Measurements from ENCODE around the gene OR10V1. TPM values are rescaled to one million over a fixed set of nuclear protein-coding genes. Genes with fewer than 3 reads are reported as not detected.

Gene OR10V1
- total RNA-seq, 1 experiment from 2014 or later, result not detected

DNA sequence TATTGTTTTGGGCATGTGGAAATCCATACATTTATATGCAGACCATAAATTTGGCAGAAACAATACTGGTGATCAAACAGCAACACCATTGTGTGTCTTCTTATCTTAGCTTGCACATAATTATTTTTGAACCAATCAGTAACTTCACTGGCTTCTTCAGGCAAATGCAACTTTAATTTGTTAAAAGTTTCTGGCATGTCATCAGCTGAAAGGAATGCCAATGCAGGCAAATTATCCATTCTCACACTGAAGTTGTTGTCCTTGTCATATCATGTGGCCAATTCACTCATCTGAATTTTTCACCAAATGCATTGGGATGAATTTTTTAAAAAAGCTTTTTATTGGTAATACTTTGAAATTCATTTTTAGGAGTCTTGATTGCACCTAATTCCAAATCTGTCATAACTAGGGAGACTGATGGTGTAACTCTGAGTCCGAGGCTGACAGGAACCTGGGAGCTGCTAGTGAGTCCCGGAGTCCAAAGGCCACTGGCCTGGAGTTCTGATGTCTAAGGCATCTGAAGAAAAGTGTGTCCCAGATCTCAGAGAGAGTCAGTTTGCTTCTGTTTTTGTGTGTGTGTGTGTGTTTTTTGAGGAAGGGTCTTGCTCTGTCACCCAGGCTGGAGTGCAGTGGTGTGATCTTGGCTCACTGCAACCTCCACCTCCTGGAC lies 17.4 kb upstream of the OR10V1 start:
- no peak overlapping the region for H3K4me2 ChIP-seq (ENCODE audit: low read length)
- H3K4me3 ChIP-seq (ENCODE audit: low read length), result no peak overlapping the region
- ATAC-seq, result no peak
- no peaks in the 10 kb centered on the region for H3K9me3 ChIP-seq (ENCODE audit: low read length)
- H3F3A ChIP-seq (ENCODE audit: low read length, unreplicated experiment), result no peaks in the 10 kb centered on the region
- intact Hi-C loops (cut with micrococcal nuclease), result no loop called here
- no peaks in the 10 kb centered on the region for H3K27me3 ChIP-seq (ENCODE audit: low read length)
- no peak for DNase-seq
- no peak overlapping the region for H3K27ac ChIP-seq (ENCODE audit: low read length)
- H3K4me1 ChIP-seq (ENCODE audit: insufficient read depth, low read length), result no peaks in the 10 kb centered on the region
- CTCF ChIA-PET, result no interaction called here
- POLR2A ChIA-PET (ENCODE audit: unreplicated experiment), result interaction anchor here (0.6 kb wide), 1 partner anchor 70 kb away, joined by 3 read pairs; no protein-coding TSS in a partner anchor
- H3K79me2 ChIP-seq (ENCODE audit: low read length), result no peaks in the 10 kb centered on the region
- BruUV-seq (replicated peaks), result no TSS peak
- TF ChIP-seq, protein P1, sequence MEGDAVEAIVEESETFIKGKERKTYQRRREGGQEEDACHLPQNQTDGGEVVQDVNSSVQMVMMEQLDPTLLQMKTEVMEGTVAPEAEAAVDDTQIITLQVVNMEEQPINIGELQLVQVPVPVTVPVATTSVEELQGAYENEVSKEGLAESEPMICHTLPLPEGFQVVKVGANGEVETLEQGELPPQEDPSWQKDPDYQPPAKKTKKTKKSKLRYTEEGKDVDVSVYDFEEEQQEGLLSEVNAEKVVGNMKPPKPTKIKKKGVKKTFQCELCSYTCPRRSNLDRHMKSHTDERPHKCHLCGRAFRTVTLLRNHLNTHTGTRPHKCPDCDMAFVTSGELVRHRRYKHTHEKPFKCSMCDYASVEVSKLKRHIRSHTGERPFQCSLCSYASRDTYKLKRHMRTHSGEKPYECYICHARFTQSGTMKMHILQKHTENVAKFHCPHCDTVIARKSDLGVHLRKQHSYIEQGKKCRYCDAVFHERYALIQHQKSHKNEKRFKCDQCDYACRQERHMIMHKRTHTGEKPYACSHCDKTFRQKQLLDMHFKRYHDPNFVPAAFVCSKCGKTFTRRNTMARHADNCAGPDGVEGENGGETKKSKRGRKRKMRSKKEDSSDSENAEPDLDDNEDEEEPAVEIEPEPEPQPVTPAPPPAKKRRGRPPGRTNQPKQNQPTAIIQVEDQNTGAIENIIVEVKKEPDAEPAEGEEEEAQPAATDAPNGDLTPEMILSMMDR (conservative IDR thresholded peaks at IDR 0.05; ENCODE audit: low read depth, low read length), result no peak
- TF ChIP-seq EZH2phosphoT487 (IDR thresholded peaks at IDR 0.05; ENCODE audit: borderline replicate concordance, low read length) (no peak), EZH2 (IDR thresholded peaks at IDR 0.05; ENCODE audit: low read length, unreplicated experiment) (no peak)
- no peak overlapping the region for H3K9ac ChIP-seq (ENCODE audit: low read length)
- H2AFZ ChIP-seq (ENCODE audit: low read length), result no peak overlapping the region
- no peaks in the 10 kb centered on the region for H3K9me2 ChIP-seq (replicated peaks; ENCODE audit: low read length)
- H3K36me3 ChIP-seq (ENCODE audit: low read depth, low read length), result no peaks in the 10 kb centered on the region
- H4K20me1 ChIP-seq (ENCODE audit: low read length), result no peaks in the 10 kb centered on the region

DNA sequence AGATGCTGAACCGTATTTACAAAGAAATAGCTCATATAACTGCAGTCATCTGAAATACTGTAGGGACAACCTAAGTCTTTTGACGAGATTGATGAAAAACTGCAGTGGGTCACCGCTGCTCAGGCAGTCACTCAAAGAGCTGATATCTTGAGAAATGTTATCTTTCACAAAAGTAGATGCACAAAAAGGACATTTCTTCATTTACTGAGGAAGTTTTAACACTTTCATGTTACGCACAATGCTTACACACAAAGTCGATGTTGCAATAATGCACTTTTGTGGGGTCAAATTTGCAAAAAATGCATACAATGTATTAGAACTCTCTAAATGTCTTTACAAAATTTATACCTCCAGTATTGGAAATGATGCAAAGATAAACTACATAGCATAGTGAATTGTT lies 16.2 kb upstream of the OR10V1 start:
- Histone ChIP-seq H4K20me1 (ENCODE audit: low read length) (no peaks in the 10 kb centered on the region), H3K4me1 (ENCODE audit: insufficient read depth, low read length) (no peaks in the 10 kb centered on the region), H3K9me2 (replicated peaks; ENCODE audit: low read length) (no peaks in the 10 kb centered on the region), H3K79me2 (ENCODE audit: low read length) (no peaks in the 10 kb centered on the region), H3F3A (ENCODE audit: low read length, unreplicated experiment) (no peaks in the 10 kb centered on the region), H3K4me3 (ENCODE audit: low read length) (no peak overlapping the region), H3K4me2 (ENCODE audit: low read length) (no peak overlapping the region), H2AFZ (ENCODE audit: low read length) (no peak overlapping the region), H3K9ac (ENCODE audit: low read length) (no peak overlapping the region), H3K27ac (ENCODE audit: low read length) (no peak overlapping the region), H3K9me3 (ENCODE audit: low read length) (no peaks in the 10 kb centered on the region), H3K27me3 (ENCODE audit: low read length) (no peaks in the 10 kb centered on the region), H3K36me3 (ENCODE audit: low read depth, low read length) (no peaks in the 10 kb centered on the region)
- ATAC-seq (no peak), DNase-seq (no peak)
- ChIA-PET CTCF (no interaction called here), POLR2A (ENCODE audit: unreplicated experiment) (no interaction called here)
- TF ChIP-seq, protein P1 (conservative IDR thresholded peaks at IDR 0.05; ENCODE audit: low read depth, low read length), result no peak
- no peak for TF ChIP-seq EZH2 (IDR thresholded peaks at IDR 0.05; ENCODE audit: low read length, unreplicated experiment)
- no peak for TF ChIP-seq EZH2phosphoT487 (IDR thresholded peaks at IDR 0.05; ENCODE audit: borderline replicate concordance, low read length)
- BruUV-seq (replicated peaks), result no TSS peak
- intact Hi-C loops (cut with micrococcal nuclease), result no loop called here

DNA sequence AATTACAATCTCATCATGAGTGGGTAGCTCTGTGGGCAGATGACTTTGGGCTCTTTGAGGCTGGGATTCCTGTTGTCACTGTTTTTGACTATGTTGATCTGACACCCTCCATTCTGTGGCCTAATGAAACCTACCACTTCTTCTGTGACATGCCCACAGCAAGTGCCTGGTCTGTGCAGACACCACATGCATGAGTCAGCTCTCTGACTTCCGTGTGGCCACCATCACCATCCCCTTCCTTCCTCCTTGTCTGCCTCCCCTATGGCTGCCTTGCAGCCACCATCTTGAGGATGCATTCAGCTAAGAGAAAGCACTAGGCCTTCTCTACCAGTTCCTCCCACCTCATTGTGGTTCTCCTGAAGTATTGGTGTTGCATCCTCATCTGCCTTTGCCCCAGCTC lies 15.3 kb upstream of the OR10V1 start:
- CTCF ChIA-PET, result no interaction called here
- Histone ChIP-seq H3F3A (ENCODE audit: low read length, unreplicated experiment) (no peaks in the 10 kb centered on the region), H3K36me3 (ENCODE audit: low read depth, low read length) (no peaks in the 10 kb centered on the region), H3K9me2 (replicated peaks; ENCODE audit: low read length) (no peaks in the 10 kb centered on the region), H3K27me3 (ENCODE audit: low read length) (no peaks in the 10 kb centered on the region), H4K20me1 (ENCODE audit: low read length) (no peaks in the 10 kb centered on the region), H3K4me1 (ENCODE audit: insufficient read depth, low read length) (no peaks in the 10 kb centered on the region), H3K79me2 (ENCODE audit: low read length) (no peaks in the 10 kb centered on the region), H3K4me3 (ENCODE audit: low read length) (no peak overlapping the region), H3K9ac (ENCODE audit: low read length) (no peak overlapping the region), H2AFZ (ENCODE audit: low read length) (no peak overlapping the region), H3K27ac (ENCODE audit: low read length) (no peak overlapping the region), H3K9me3 (ENCODE audit: low read length) (no peaks in the 10 kb centered on the region), H3K4me2 (ENCODE audit: low read length) (no peak overlapping the region)
- ATAC-seq, result no peak
- DNase-seq, result no peak
- no TSS peak for BruUV-seq (replicated peaks)
- POLR2A ChIA-PET (ENCODE audit: unreplicated experiment), result no interaction called here
- no peak for TF ChIP-seq EZH2 (IDR thresholded peaks at IDR 0.05; ENCODE audit: low read length, unreplicated experiment)
- TF ChIP-seq, protein P1 (conservative IDR thresholded peaks at IDR 0.05; ENCODE audit: low read depth, low read length), result no peak
- intact Hi-C loops (cut with micrococcal nuclease), result no loop called here

Data from PC-3 (cell line).